ENCODE data around the gene SLC35A4.
"Not testable (repeated sequence)": the region's sequence is repeated elsewhere in the genome, so short reads cannot be mapped to it uniquely, and the experiment has no call there.

GRCh38 chr5:140603446-140603698, 38.7 kb downstream of the SLC35A4 start:
- TF ChIP-seq CTCF (IDR thresholded peaks at IDR 0.05 in 8 of 11, conservative IDR thresholded peaks at IDR 0.05 in 3 of 11); POLR2AphosphoS5 (IDR thresholded peaks at IDR 0.05); POLR2A (IDR thresholded peaks at IDR 0.05): not testable (repeated sequence)
